GM21381 (cell line): ENCODE measurements around the gene MANBA.
"Not testable (repeated sequence)": the region's sequence is repeated elsewhere in the genome, so short reads cannot be mapped to it uniquely, and the experiment has no call there.

Source experiments
- ATAC-seq: cut with Tn5 transposase; IDR thresholded peaks from one replicate; pipeline ENCODE4 v1.9.1; 2021; ENCODE audit warnings: mild to moderate bottlenecking, moderate library complexity; ENCODE audit not compliant: unreplicated experiment

The MANBA gene

GRCh38 chr4:102764901-102765300 is 4.1 kb upstream of the MANBA start:
- ATAC-seq: no peak

- no peak for ATAC-seq
Observed at GRCh38 chr4:102761906-102762305, 1.1 kb upstream of the MANBA start.

GRCh38 chr4:102761296-102761701 is 531 bp upstream of the MANBA start:
- no peak for ATAC-seq

- peak; percentile 45 for ATAC-seq
Observed at GRCh38 chr4:102759831-102760644, 730 bp downstream of the MANBA start.

- no peak for ATAC-seq
Observed at GRCh38 chr4:102758241-102759160, 2.3 kb downstream of the MANBA start.

- no peak for ATAC-seq
Observed at GRCh38 chr4:102757681-102758080, 3.1 kb downstream of the MANBA start.

- no peak for ATAC-seq
Observed at GRCh38 chr4:102754044-102754443, 6.7 kb downstream of the MANBA start.

GRCh38 chr4:102751941-102752340 is 8.8 kb downstream of the MANBA start:
- no peak for ATAC-seq

- ATAC-seq: peak; percentile 94
Observed at GRCh38 chr4:102743352-102743751, 17.4 kb downstream of the MANBA start.

GRCh38 chr4:102738802-102739201 is 22.0 kb downstream of the MANBA start:
- ATAC-seq: not testable (repeated sequence)

- no peak for ATAC-seq
Observed at GRCh38 chr4:102736636-102737549, 23.9 kb downstream of the MANBA start.

- ATAC-seq: no peak
Observed at GRCh38 chr4:102735582-102735981, 25.2 kb downstream of the MANBA start.

- ATAC-seq: peak; percentile 100
Observed at GRCh38 chr4:102734591-102735385, 26.0 kb downstream of the MANBA start.

GRCh38 chr4:102734116-102734515 is 26.7 kb downstream of the MANBA start:
- ATAC-seq: peak; percentile 3

GRCh38 chr4:102733084-102733483 is 27.7 kb downstream of the MANBA start:
- ATAC-seq: no peak

GRCh38 chr4:102732678-102733077 is 28.1 kb downstream of the MANBA start:
- ATAC-seq: no peak

- ATAC-seq: no peak
Observed at GRCh38 chr4:102730968-102731533, 29.7 kb downstream of the MANBA start.

GRCh38 chr4:102729486-102729885 is 31.3 kb downstream of the MANBA start:
- not testable (repeated sequence) for ATAC-seq

- not testable (repeated sequence) for ATAC-seq
Observed at GRCh38 chr4:102726919-102727318, 33.8 kb downstream of the MANBA start.

GRCh38 chr4:102726068-102726467 is 34.7 kb downstream of the MANBA start:
- ATAC-seq: no peak
